HG03565 (cell line): ENCODE results near the gene BMPR2.
"Not testable (repeated sequence)": the region's sequence is repeated elsewhere in the genome, so short reads cannot be mapped to it uniquely, and the experiment has no call there.

Experiments
- ATAC-seq: cut with Tn5 transposase; IDR thresholded peaks from one replicate; pipeline ENCODE4 v1.9.1; 2021; ENCODE audit warnings: mild to moderate bottlenecking, moderate library complexity; ENCODE audit not compliant: unreplicated experiment

The BMPR2 gene

GRCh38 chr2:202378662-202379358 lies 2.7 kb downstream of the BMPR2 start:
- ATAC-seq: no peak

- ATAC-seq: no peak
These were observed 6.6 kb downstream of the BMPR2 start for GRCh38 chr2:202382684-202383083.

- ATAC-seq: not testable (repeated sequence)
These were observed 10.4 kb downstream of the BMPR2 start for GRCh38 chr2:202386495-202386894.

- ATAC-seq: no peak
These were observed 11.6 kb downstream of the BMPR2 start for GRCh38 chr2:202387608-202388342.

GRCh38 chr2:202400941-202401340 lies 24.8 kb downstream of the BMPR2 start:
- ATAC-seq: no peak

- ATAC-seq: no peak
These were observed 29.7 kb downstream of the BMPR2 start for GRCh38 chr2:202405798-202406197.

- ATAC-seq: no peak
These were observed 30.4 kb downstream of the BMPR2 start for GRCh38 chr2:202406445-202406978.

GRCh38 chr2:202408546-202409140 lies 32.5 kb downstream of the BMPR2 start:
- ATAC-seq: no peak

GRCh38 chr2:202410092-202410491 lies 34.0 kb downstream of the BMPR2 start:
- ATAC-seq: no peak

- ATAC-seq: no peak
These were observed 35.0 kb downstream of the BMPR2 start for GRCh38 chr2:202411097-202411496.

- ATAC-seq: no peak
These were observed 41.9 kb downstream of the BMPR2 start for GRCh38 chr2:202418027-202418426.

- ATAC-seq: no peak
These were observed 42.4 kb downstream of the BMPR2 start for GRCh38 chr2:202418511-202418910.

- ATAC-seq: no peak
These were observed 47.0 kb downstream of the BMPR2 start for GRCh38 chr2:202423139-202423538.

GRCh38 chr2:202425036-202425435 lies 48.9 kb downstream of the BMPR2 start:
- no peak for ATAC-seq

- ATAC-seq: no peak
These were observed 50.6 kb downstream of the BMPR2 start for GRCh38 chr2:202426751-202427150.

GRCh38 chr2:202429164-202429980 lies 53.2 kb downstream of the BMPR2 start:
- no peak for ATAC-seq

- ATAC-seq: no peak
These were observed 56.6 kb downstream of the BMPR2 start for GRCh38 chr2:202432776-202433175.

GRCh38 chr2:202434472-202434871 lies 58.3 kb downstream of the BMPR2 start:
- ATAC-seq: no peak

GRCh38 chr2:202436626-202437025 lies 60.5 kb downstream of the BMPR2 start:
- ATAC-seq: no peak

GRCh38 chr2:202440117-202440516 lies 64.0 kb downstream of the BMPR2 start:
- not testable (repeated sequence) for ATAC-seq

GRCh38 chr2:202442882-202443281 lies 66.8 kb downstream of the BMPR2 start:
- no peak for ATAC-seq
